Epithelial cell of esophagus (primary cell): ENCODE data around the gene ZNF516.

Experiments used
- DNase-seq: peaks from one replicate; pipeline ENCODE4 v3.0.0; 2010; ENCODE audit warnings: low read depth
- H3K4me3 ChIP-seq: 2 replicates; pipeline ENCODE4 v1.5.1; 2011; ENCODE audit warnings: mild to moderate bottlenecking, low read length, control low read depth
- CTCF ChIP-seq: IDR thresholded peaks from 2 replicates; pipeline ENCODE4 v1.5.1; 2011; ENCODE audit warnings: low read depth, mild to moderate bottlenecking, low read length, control low read depth, inconsistent platforms; ENCODE audit not compliant: insufficient read depth; ENCODE audit errors: missing control alignments

The ZNF516 gene

GRCh38 chr18:76429262-76430126 is 65.5 kb downstream of the ZNF516 start:
- no peak overlapping the region for H3K4me3 ChIP-seq
- TF ChIP-seq CTCF, result no peak
- no peak for DNase-seq

- peak; percentile 30 for DNase-seq
- no peak overlapping the region for H3K4me3 ChIP-seq
- TF ChIP-seq CTCF, result no peak
Observed at GRCh38 chr18:76428396-76429261, 66.4 kb downstream of the ZNF516 start.

- H3K4me3 ChIP-seq, result no peak overlapping the region
Observed at GRCh38 chr18:76426737-76427305, 68.2 kb downstream of the ZNF516 start.

GRCh38 chr18:76425146-76426131 is 69.6 kb downstream of the ZNF516 start:
- DNase-seq, result no peak
- no peak overlapping the region for H3K4me3 ChIP-seq
- TF ChIP-seq CTCF, result no peak

More at GRCh38 chr18:76426737-76427305, 68.2 kb downstream of the ZNF516 start:
- DNase-seq, result peak; percentile 39
- TF ChIP-seq CTCF, result peak; percentile 83

- no peak for TF ChIP-seq CTCF
- no peak for DNase-seq
- H3K4me3 ChIP-seq, result no peak overlapping the region
Observed at GRCh38 chr18:76422838-76423237, 72.2 kb downstream of the ZNF516 start.

- no peak overlapping the region for H3K4me3 ChIP-seq
- no peak for TF ChIP-seq CTCF
- no peak for DNase-seq
Observed at GRCh38 chr18:76422121-76422520, 72.9 kb downstream of the ZNF516 start.
